ENCODE results near the gene RALB.

The RALB gene, protein sequence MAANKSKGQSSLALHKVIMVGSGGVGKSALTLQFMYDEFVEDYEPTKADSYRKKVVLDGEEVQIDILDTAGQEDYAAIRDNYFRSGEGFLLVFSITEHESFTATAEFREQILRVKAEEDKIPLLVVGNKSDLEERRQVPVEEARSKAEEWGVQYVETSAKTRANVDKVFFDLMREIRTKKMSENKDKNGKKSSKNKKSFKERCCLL

DNA sequence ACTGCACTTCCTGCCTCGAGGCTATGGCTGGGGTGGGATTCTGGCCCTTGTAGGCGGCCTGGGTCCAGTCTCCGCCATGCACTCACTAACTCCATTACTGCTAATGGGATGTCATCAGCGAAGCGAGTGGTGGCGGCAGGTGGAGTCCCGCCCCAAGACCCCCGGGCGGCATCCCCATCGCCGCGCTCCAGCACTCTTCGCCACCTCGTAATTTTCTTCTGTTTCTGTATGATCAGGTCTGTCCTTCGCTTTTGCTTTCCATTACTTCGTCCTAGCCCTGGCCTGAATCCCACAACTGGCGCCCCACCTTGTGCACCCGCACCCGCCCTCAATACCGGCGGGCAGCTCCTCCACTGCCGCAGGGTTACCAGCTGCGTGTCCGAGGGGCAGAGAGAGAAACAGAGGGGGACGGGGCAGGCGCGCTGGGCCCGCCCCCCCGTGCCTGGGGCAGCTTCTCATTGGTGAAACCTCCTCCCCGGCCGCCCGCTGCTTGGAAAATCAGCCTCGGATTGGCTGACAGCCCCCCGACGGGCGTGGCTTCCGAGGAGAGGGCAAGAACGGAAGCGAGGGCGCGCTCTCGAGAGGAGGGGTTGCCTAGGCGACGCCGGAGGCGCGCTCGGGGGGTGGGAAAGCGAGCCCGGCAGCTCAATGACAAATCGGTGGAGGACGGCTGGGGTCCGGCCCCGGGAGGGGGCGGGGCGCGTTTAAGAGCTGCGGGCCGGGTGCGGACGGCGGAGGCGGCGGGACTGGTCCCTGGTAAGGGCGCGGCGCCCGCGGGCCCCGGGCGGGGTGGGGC, at the start of gene RALB:
Gene RALB, plus strand, starts transcription at position 628 of the 796 bp plus-strand sequence. CDS start 25,813 bp downstream, outside the sequence.
- DNase-seq = peak; percentile 100

DNA sequence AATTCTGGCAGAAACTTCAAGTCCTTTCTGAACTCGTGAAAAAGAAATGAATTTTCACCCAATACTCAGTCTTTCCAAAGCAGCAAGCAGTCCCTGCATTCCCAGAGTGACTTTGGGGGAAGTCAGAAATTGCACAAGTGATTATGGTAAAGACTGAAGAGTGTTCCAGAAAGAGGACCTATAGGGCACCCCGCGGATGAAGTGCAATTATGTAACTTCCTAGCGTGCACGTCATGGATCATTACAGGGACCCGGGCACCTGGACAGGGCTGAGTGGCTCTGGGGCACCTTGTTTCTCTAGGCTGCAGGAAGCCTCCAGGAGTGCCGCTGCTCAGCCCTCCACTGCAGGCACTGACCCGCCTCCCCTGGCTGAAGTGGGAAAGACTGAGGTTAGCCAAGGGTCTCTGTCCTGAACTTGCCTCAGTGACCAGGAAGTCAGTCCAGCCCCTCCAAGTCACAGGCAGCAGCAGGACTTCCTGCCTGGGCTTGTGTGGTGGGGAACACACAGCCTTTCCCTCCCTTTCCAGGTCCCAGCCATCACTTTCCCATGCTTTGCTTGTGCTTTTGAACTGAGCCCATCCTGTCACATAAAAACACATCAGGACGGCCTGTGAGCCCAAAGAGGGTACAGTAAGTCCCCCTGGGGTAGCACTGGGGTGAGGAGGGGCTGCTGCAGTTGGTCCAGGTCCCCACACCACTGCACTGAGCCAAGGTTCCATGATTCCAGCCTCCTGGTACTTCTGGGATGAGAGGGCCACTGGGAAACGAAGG, 49.2 kb upstream of the RALB start:
- DNase-seq = peak; percentile 67

DNA sequence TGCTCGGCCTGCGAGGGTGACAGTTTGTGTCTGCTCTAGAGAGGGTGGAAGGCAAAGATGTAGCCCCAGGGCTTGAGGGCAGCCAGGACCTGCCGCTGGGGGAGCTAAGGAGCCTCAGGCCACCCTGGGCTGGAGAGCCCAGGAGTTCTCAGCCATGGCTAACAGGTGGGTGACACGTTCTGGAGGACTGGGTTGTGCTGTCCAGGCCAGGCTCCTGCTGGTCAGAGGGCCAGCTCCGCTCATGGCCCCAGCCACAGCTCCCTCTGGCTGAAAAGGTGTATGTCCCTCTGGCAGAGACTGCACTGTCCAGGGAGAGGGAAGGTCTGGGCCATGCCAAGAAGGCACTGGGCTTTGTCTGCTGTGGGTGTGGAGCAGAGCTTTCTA, 48.6 kb upstream of the RALB start:
- no peak for DNase-seq

DNA sequence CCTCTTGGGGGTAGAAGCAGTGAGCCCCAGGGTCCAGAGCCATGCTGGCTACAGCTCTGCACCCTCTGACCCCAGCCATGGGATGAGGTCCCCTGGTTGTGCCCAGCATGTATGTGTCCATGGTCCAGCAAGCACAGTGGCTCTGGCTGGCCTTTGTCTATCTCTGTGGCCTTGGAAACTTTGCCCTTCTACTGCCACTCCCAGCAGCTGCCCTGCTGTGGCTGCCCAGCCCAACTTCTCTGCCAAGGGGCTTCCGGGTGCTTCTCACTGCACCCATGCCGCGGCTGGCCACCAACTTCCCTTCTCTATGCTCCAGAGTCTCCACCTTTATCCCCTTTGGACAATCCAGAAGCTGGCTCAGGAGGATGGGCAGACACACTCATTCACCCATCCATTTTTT, 48.2 kb upstream of the RALB start:
- DNase-seq = no peak

DNA sequence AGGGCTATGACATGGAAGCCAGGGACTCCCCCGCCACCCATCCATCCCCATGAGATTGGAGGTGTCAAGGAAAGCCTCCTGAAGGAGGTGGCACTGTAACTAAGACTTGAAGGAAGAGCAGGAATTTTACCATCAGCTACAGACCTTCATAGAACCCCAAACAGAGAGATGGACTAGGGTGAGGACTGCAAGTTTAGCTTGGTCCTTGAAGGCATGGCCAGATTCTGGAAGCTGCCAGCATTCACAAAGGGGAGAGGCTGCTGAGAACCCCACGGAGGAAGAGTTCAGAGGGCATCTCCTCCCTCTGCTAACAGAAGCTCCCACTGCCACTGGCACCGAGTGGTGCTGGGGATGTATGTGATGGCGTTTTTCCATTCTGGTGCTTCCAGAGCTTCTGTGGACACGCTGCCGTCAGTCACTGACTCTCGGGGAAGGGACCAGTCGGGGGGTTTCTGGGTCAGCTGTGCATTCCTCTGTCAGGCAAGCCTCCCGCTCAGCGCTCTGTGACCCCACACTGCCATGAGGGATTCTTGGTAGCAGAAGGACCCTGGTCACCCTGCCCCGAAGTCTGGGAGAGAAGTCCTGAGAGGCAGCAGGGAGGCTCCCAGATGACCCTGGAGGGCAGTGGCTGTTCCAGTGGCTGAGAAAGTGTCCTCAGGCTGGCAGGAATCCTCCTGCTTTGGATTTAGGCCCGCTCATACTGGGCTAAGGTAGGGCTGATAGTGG, 47.5 kb upstream of the RALB start:
- DNase-seq = no peak

DNA sequence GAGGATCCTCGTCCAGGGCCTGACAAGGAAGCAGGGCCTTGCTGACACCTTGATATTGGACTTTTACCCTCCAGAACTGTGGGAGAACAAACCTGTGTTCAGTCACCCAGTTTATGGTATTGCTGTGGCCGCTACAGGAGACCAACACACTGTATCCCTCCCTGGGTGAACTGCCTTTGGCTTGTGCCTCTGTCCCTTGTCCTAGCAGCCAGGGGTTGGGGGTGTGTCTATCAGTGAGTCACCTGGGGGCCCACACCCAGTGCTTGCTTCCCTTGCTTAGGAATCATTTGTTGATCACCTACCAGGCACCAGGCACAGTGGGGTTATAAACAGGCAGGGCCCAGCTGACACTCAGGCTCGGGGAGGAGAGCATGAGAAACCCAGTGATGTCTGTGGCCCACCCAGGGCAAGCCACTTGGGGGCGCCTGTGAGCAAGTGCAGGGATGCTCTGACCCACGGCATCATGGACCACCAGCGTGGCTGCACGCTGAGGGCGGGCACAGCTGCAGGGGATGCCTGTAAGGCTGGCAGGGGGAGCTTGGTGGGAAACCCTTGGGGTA, 46.5 kb upstream of the RALB start:
- DNase-seq = no peak

DNA sequence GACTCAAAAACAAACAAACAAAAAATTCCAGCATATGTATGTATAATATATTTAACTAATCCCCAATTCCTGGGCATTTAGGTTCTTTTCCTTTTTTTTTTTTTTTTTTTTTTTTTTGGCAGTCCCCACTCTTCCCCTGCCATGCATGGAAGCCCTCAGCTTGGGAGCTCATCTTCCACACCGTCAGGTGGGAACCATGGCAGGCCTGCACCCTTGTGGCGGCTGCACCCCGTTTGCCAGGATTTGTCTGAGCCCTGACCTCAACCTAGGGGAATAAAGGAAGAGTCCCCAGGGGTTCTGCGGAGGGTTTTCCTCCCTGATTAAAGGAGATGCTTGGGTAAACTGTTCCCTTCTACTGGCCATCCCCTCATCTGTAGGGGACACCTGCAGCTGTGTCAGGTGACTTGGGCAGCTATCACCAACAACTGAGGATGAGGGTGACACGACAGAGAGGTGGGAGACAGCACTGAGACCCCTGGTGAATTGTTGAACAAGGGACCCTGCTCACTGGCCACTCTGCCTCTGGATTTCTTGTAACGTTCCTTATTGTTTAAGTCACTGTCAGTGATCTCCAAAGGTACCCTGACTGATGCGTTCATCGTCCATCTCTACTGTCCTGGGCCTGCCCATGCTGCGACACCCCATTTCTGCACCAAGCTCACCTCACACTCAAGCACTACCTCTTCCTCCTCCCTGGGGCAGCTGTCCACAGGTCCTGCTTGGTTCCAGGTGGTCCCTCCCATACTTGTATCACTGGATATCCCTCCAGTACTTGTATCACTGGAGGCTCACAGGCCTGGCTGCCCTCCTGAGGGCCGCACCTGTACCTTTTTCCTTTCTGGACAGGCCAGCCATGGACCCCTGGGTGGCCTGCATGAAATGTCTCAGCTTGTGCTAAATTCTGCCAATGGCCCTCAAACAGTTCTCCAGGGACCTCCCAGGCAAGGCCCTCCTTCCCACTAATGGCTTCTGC, 44.0 kb upstream of the RALB start:
- DNase-seq = no peak

DNA sequence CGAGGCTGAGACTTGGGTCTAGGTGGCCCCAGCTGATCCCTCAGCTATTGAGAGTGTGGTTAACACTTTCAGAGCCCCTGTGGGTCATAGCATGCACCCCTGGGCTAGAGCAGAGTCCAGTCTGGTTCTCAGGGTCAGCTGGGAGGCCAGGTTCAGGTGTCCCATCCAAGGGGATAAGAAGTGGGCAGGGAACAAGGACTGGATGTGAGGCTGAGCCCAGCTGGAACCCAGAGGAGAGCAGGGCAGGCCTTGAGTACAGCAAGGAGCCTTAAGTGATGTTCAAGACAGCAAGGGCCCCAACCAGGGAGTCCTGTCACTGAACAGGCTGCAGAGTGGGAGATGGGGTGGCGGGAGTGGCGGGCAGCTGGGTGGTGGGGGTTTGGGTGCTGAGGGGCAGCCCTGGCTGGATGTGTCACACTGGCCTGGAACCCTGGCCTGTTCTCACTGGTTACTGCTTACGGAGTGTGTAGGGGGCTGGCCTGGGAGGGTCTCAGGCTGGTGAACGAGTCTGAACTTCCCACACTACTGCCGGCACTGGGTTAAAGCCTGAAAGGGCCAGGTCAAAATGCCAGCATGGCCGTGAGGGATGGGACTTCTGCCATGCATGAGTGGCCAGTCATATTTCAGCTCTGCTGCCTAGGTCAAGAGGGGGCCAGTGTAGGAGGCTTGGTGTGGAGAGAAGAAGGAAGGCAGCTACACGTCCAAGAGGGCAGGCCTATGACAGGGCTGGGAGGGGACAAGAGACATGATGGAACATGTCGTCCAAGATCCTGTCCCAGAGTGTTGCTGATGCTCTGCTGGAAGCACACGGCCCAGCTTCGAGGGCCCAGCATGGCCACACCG, 43.0 kb upstream of the RALB start:
- DNase-seq = no peak

DNA sequence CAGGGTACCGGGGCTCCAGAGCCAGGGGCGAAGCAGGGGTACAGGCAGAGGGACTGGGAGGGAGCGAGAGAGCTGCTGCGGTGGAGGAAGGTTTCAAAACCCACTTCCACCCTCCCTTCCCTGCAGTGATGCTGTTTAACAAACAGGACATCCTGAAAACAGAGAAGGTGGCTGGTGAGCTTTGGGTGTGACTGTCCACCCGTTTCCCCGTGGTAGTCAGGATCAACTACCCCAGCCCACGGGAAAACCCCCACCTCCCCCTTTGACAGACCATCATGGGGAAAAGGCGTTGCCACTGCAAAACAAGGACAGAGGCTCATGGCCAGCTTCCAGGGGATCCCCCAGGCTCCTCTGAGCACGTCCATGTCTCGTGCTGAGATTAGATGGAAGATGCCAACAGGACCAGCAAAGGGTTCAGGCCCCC, 42.4 kb upstream of the RALB start:
- DNase-seq = no peak

DNA sequence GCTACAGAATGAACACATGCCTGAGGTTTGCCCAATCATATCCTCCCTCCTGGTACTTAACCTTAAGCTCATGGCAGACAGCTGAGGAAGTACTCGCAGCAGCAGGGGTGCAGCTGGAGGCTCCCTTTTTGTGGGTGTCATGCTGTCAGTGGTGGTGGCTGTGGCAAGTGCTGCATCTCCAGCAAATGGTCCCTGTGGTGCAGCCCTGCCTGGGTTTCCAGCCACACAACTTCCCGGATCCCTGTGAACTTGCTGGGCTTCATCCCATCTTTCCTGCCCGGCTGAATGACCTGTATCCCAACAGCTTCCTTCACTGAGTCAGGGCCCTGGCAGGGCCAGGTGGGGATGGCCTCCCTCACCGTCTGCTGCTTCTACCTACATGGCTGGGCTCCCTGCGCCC, 34.5 kb upstream of the RALB start:
- DNase-seq = no peak

DNA sequence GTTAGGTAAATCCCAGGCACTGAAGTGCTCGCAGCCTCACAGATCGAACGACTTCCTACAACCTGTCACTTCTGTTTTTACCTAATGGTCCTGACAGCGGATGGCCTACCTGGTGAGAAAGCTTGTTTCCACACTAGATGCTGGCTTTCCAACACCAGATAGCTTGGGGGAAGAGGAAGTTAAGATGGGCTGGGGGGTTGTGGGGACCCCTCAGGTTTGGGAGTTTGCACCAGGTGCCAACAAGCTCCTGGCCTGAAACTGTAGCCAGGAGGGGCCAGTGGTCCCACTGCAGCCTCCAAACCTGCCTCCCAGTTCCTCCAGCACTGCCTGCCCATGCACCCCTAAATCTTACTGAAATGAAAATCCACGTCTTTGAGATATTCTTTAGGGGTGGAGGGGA, 33.4 kb upstream of the RALB start:
- DNase-seq = no peak

DNA sequence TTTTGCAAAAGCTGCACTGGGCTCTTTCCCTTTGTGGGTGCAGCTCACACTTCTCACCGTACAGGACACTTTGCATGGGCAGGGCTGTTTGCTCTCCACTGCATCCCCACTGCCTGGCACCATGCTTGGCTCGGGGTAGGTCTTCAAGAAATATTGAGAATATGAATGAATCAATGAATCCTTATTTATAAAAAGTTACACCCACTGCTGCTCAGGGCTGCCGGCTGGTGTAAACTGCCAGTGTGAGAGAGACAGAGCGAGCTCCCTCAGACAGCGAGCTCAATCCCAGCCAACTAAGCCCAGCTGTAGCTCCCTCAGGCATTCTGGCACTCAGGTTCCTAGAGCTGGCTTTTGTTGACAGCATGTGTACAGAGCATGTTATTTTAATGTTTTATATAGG, 32.9 kb upstream of the RALB start:
- DNase-seq = no peak

DNA sequence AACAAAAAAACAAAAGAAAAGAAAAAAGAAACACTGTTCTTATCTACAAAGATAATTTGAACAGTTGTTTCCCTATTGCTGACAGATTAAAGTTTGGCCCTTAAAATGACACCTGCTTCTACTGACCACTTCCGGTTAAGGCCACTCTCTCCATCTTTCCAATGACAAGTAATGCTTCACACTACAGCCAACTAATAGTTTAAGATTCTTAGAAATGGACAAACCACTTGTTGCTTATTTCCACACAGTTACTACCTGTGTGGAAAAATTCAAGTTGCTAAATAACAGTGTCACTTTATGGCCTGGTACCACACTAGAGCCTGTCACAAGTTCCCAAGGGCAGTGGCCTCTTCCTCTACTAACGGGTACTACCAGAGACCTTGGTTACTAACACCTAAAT, 31.9 kb upstream of the RALB start:
- peak; percentile 1 for DNase-seq

DNA sequence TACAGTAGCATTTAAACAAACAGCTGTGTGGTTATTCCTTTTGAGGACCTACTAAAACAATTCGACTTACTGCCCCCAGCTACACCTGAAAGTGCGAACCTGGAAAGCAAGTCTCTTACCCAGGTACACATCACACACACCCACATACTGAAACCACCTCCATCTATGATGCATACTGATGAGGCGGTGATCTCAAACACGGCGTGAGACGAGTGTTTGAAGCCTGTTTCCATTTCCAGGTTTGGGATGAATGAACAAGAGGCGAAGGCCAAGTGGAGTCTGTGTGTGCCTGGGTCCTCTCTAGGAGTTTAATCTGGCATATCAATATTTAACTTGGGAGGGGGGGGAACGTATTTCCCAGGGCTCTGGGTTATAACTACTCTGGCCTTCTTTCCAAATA, 31.0 kb upstream of the RALB start:
- DNase-seq = peak; percentile 8

DNA sequence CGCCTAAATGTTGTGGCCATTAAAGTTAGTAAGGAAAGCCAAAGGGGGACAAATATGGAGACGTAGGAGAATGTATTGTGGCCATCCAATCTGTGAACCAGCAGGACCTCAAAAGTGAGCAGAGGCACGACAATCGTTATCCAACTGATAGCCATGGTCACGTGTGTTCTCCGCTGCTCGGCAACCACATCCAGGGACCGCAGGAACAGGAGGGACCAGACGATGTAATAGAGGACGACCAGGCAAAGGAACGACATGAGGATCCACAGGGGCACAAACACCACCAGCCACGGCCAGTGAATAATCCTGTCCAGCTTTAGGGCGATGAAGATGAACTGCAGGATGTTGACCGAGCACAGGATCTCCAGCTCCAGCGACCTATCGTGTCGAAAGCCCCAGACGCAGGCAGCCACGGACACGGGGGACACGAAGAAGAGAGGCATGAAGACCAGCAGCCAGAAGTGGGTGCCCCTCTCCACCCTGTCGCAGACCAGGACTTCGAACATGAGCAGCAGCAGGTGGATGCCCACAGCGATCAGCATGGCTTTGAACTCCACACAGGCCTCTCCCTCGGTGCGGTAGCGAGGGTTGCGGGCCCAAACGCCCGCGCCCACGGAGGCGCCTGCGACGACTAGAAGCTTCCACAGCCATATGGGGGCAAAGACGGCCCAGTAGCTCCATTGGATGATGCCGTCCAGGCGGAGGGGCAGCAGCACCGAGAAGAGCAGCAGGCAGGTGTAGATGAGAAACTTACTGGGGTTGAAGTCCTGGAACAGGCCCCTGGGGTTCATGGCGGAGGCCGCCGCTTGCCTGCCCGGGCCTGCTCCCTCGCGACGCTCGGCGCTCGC, 30.2 kb upstream of the RALB start:
- peak; percentile 15 for DNase-seq

DNA sequence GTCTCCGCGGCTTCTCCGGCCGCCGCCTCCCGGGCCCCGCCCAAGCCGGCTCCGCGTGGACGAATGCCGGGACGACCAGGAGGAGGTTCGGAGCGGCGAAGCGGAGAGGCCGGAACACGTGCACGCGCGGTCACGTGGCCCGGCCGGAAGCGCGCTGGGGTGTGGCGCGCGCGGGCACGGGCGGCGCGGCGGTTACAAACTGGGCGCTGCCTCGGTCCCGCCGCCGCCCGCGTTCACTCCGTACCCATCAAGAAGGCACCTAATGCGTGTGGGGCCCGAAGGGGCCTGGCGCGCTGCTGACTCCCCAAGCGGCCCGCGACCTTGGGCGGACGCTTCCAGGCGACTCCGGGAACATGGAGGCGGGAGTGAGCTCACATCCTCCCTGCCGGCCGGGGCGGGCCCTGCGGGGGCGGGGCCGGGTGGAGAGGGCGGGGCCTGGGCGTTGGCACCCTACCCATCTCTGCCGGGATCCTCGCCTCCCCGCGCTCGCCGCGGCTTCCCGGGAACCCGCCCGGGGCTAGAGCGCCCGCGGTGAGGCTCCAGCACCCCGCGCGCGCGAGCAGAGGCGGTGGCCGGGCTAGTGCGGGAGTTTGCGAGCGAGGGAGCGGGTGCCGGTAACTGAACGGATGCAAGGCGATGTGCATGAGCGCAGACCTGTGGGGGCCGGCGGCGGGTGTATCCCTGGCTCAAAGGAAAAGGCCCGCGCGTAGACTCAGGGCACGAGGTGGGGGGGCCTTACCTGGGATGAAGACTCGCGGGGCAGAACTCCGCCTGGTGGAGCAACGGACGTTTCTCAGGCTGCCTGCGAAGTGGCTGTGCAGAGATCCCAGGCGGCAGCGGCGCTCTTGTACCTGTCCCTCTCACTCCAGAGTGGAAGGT, 29.4 kb upstream of the RALB start, which contains the start of gene TMEM185B:
Gene TMEM185B, minus strand, starts transcription at position 367 of the 879 bp plus-strand sequence. CDS start 424 bp downstream, outside the sequence.
- peak; percentile 93 for DNase-seq

DNA sequence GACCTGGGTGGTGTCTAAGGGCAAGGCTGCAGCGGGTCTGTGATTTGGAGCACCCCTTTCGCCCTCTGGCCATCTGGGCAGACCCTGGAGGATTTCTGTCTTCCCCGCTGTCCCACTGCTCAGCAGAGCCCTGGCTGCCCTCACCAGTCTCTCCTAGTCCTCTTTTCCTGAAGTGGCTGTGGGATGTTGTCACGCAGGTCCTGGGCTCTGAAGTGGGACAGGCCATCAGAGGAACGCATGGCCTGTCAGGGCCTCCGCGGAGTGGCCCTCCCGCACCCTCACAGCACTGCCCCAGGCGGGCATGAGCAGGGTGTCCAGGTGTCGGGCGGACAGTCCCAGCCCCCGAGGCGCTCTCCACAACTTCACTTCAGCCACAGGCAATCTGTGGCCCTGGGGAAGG, 28.4 kb upstream of the RALB start:
- DNase-seq = no peak

Data from femur (tissue), 1 donor.